Suprapubic skin (tissue), 4 donors: ENCODE measurements around the gene MATCAP1. TPM values are rescaled to one million over a fixed set of nuclear protein-coding genes. Genes with fewer than 3 reads are reported as not detected.
A peak's percentile ranks its signal among the peaks of the same experiment; 100 is the strongest.

ENCODE experiments used
- DNase-seq, 2 donors: peaks; one replicate each; pipeline ENCODE4 v3.0.0-alpha.2; 2019; ENCODE audit warnings: low spot score in 2 of 2
- H3K27ac ChIP-seq: fragments of 200-600 bp; sonication (generic); one replicate; pipeline ENCODE4 v1.5.1; 2019
- H3K27me3 ChIP-seq: fragments of 200-600 bp; sonication (generic); one replicate; pipeline ENCODE4 v1.5.1; 2019
- H3K36me3 ChIP-seq: fragments of 200-600 bp; sonication (generic); one replicate; pipeline ENCODE4 v1.5.1; 2019
- H3K4me1 ChIP-seq: fragments of 200-600 bp; sonication (generic); one replicate; pipeline ENCODE4 v1.5.1; 2019
- H3K4me3 ChIP-seq: fragments of 200-600 bp; sonication (generic); one replicate; pipeline ENCODE4 v1.5.1; 2019; ENCODE audit warnings: mild to moderate bottlenecking
- H3K9me3 ChIP-seq: fragments of 200-600 bp; sonication (generic); one replicate; pipeline ENCODE4 v1.5.1; 2019
- EP300 ChIP-seq: sonication (generic); formaldehyde crosslinking; IDR thresholded peaks from one replicate; pipeline ENCODE4 v1.6.1; 2017; ENCODE audit warnings: antibody characterized with exemption
- POLR2A ChIP-seq, 2 donors: fragments of 450-650 bp; IDR thresholded peaks; one replicate each; pipeline ENCODE4 v1.6.1; 2017; ENCODE audit warnings: antibody characterized with exemption in 2 of 2, mild to moderate bottlenecking in 2 of 2, moderate library complexity in 2 of 2
- POLR2AphosphoS5 ChIP-seq, 3 donors: sonication (generic); formaldehyde crosslinking; IDR thresholded peaks; one replicate each; pipeline ENCODE4 v1.6.1; 2017; ENCODE audit warnings: antibody characterized with exemption in 3 of 3
- WGBS: methylation state at CpG from one replicate; pipeline ENCODE4 v1.1.5; 2018; 5-methylcytosine and 5-hydroxymethylcytosine counted together
- total RNA-seq, 4 donors: library from RNA; depleted of rRNA; stranded (reverse); fragments of >200 nt; gene quantifications; one replicate each; pipeline ENCODE4 v1.1.0, GENCODE V29; 2016
- TF ChIP-seq, protein P1 (sequence below), 2 donors: fragments of 200-600 bp in 1 of 2; fragments of 450-650 bp in 1 of 2; sonication (generic) in 1 of 2; IDR thresholded peaks; one replicate each; pipeline ENCODE4 v1.5.1; 2016 to 2019; ENCODE audit warnings: antibody characterized with exemption in 2 of 2, mild to moderate bottlenecking in 1 of 2, moderate library complexity in 1 of 2

MATCAP1 gene
- total RNA-seq, 4 donors from 2014 or later, result 14.2 to 30.0 (median 17.3) TPM

GRCh38 chr16:67228034-67228785 lies 44.4 kb upstream of the MATCAP1 start:
- DNase-seq, result no peak
- TF ChIP-seq POLR2AphosphoS5 (IDR thresholded peaks at IDR 0.05) (no peak), EP300 (no peak), POLR2A (IDR thresholded peaks at IDR 0.05) (no peak)
- TF ChIP-seq, protein P1, sequence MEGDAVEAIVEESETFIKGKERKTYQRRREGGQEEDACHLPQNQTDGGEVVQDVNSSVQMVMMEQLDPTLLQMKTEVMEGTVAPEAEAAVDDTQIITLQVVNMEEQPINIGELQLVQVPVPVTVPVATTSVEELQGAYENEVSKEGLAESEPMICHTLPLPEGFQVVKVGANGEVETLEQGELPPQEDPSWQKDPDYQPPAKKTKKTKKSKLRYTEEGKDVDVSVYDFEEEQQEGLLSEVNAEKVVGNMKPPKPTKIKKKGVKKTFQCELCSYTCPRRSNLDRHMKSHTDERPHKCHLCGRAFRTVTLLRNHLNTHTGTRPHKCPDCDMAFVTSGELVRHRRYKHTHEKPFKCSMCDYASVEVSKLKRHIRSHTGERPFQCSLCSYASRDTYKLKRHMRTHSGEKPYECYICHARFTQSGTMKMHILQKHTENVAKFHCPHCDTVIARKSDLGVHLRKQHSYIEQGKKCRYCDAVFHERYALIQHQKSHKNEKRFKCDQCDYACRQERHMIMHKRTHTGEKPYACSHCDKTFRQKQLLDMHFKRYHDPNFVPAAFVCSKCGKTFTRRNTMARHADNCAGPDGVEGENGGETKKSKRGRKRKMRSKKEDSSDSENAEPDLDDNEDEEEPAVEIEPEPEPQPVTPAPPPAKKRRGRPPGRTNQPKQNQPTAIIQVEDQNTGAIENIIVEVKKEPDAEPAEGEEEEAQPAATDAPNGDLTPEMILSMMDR (IDR thresholded peaks at IDR 0.05), result no peak
- peaks cover 19% of the 10 kb centered on the region for H3K4me1 ChIP-seq
- 93% methylated on average over 9 of the region's 9 CpGs for WGBS
- no peaks in the 10 kb centered on the region for H3K9me3 ChIP-seq
- no peaks in the 10 kb centered on the region for H3K27me3 ChIP-seq
- H3K27ac ChIP-seq, result no peak overlapping the region
- H3K4me3 ChIP-seq, result peak overlapping the region; percentile 93
- H3K36me3 ChIP-seq, result peaks cover 42% of the 10 kb centered on the region

GRCh38 chr16:67227567-67227921 lies 43.8 kb upstream of the MATCAP1 start:
- H3K9me3 ChIP-seq, result no peaks in the 10 kb centered on the region
- TF ChIP-seq, protein P1 (IDR thresholded peaks at IDR 0.05), result no peak
- no peak for TF ChIP-seq POLR2AphosphoS5 (IDR thresholded peaks at IDR 0.05)
- H3K4me1 ChIP-seq, result peaks cover 19% of the 10 kb centered on the region
- H3K27me3 ChIP-seq, result no peaks in the 10 kb centered on the region
- 14% methylated on average over 12 of the region's 12 CpGs for WGBS
- H3K27ac ChIP-seq, result peak overlapping the region; percentile 78
- DNase-seq, result no peak
- peaks cover 39% of the 10 kb centered on the region for H3K36me3 ChIP-seq
- H3K4me3 ChIP-seq, result peak overlapping the region; percentile 93

DNA sequence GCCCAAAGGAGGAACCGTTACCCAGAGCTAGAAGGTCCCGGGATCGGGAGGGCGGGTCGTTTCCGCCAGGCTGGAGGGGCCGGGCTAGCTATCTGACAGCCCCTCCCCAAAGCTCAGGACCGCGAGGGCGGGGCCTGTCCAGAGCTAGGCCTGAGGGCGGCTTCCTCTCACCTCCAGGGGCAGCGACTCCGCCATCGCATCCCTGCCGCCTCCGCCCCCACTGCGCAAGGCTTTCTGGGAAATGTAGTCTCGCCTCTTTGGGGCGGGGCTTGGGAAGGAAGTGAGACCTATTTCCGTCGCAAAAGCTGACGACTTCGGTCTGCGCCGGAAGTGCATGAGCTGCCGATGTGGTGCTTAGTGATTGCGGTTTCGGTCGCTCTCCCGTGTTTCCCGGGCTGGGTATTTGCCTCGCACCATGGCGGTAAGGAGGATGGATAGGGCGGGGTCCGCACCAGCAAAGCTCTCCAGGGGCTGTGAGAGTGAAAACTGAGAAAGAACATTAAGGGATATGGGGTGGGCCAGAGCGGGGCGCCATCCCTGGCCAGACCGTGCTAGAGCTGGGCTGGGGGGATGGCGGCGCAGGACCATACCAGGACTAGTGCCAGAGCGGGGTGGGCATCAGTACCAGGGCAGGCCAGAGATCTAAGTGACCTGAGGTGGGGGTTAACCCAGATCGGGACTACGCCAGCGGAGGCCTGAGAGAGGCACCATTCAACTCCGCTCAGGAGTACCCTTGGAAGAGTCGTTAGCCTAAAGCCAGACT lies 43.2 kb upstream of the MATCAP1 start, which contains the start of gene TMEM208:
TMEM208 (plus strand) TSS at position 327 of the 763 bp plus-strand sequence; CDS start at position 416, 89 bp downstream.
- WGBS, result 0% methylated on average over 15 of the region's 46 CpGs
- TF ChIP-seq EP300, result no peak
- TF ChIP-seq, protein P1 (IDR thresholded peaks at IDR 0.05), result no peak
- peak; percentile 82 to 98 (median 96) for TF ChIP-seq POLR2AphosphoS5 (IDR thresholded peaks at IDR 0.05)
- peak in 1 of 2 donors; percentile 74 for TF ChIP-seq POLR2A (IDR thresholded peaks at IDR 0.05)
- peaks cover 19% of the 10 kb centered on the region for H3K4me1 ChIP-seq

GRCh38 chr16:67226295-67226803 lies 42.6 kb upstream of the MATCAP1 start:
- Histone ChIP-seq H3K4me1 (peaks cover 19% of the 10 kb centered on the region), H3K9me3 (no peaks in the 10 kb centered on the region), H3K27ac (peak overlapping the region; percentile 78), H3K27me3 (no peaks in the 10 kb centered on the region), H3K36me3 (peaks cover 31% of the 10 kb centered on the region), H3K4me3 (peak overlapping the region; percentile 93)
- no peak for DNase-seq
- no peak for TF ChIP-seq EP300
- TF ChIP-seq POLR2A (IDR thresholded peaks at IDR 0.05), result no peak
- no peak for TF ChIP-seq POLR2AphosphoS5 (IDR thresholded peaks at IDR 0.05)
- TF ChIP-seq, protein P1 (IDR thresholded peaks at IDR 0.05), result no peak
- 13% methylated on average over 12 of the region's 12 CpGs for WGBS

More for the DNA sequence above, 43.2 kb upstream of the MATCAP1 start, which contains the start of gene TMEM208:
- H3K4me3 ChIP-seq, result peak within 1 kb of the TSS; percentile 93
- DNase-seq, result peak; percentile 99
- H3K27ac ChIP-seq, result peak within 1 kb of the TSS; percentile 78
- no peaks in the 10 kb centered on the region for H3K27me3 ChIP-seq
- no peaks in the 10 kb centered on the region for H3K9me3 ChIP-seq
- H3K36me3 ChIP-seq, result peaks cover 38% of the 10 kb centered on the region

- peaks cover 8% of the 10 kb centered on the region for H3K36me3 ChIP-seq
- H3K9me3 ChIP-seq, result no peaks in the 10 kb centered on the region
- H3K4me1 ChIP-seq, result peaks cover 19% of the 10 kb centered on the region
- WGBS, result 57% methylated on average over 3 of the region's 3 CpGs
- no peak for DNase-seq
- no peak overlapping the region for H3K27ac ChIP-seq
- TF ChIP-seq POLR2AphosphoS5 (IDR thresholded peaks at IDR 0.05) (no peak), EP300 (no peak), POLR2A (IDR thresholded peaks at IDR 0.05) (no peak)
- TF ChIP-seq, protein P1 (IDR thresholded peaks at IDR 0.05), result no peak
- H3K27me3 ChIP-seq, result no peaks in the 10 kb centered on the region
- H3K4me3 ChIP-seq, result no peak overlapping the region
Measured at GRCh38 chr16:67223992-67224391, 40.2 kb upstream of the MATCAP1 start.
